GM12891 (cell line): ENCODE measurements around the gene TTK. TPM values are rescaled to one million over a fixed set of nuclear protein-coding genes. Genes with fewer than 3 reads are reported as not detected.

ENCODE experiments used
- DNase-seq: peaks from one replicate; pipeline ENCODE4 v3.0.0; 2011; ENCODE audit warnings: low spot score; ENCODE audit not compliant: insufficient read length
- FAIRE-seq: peaks from 2 replicates; lab custom pipeline; 2011; peaks lifted over from hg19 to GRCh38; lab: Jason Lieb, UNC
- PAX5 ChIP-seq: IDR thresholded peaks from 2 replicates; pipeline ENCODE4 v1.6.1; 2011; ENCODE audit warnings: low read length, moderate library complexity, mild to moderate bottlenecking; ENCODE audit not compliant: insufficient read depth, severe bottlenecking
- POLR2A ChIP-seq: IDR thresholded peaks from 2 replicates; pipeline ENCODE4 v1.6.1; 2011; ENCODE audit warnings: low read depth, low read length, control low read depth
- POLR2AphosphoS5 ChIP-seq: IDR thresholded peaks from 2 replicates; pipeline ENCODE4 v1.6.1; 2011; ENCODE audit warnings: low read depth, low read length, control low read depth
- POU2F2 ChIP-seq: IDR thresholded peaks from 2 replicates; pipeline ENCODE4 v1.6.1; 2011; ENCODE audit warnings: low read depth, mild to moderate bottlenecking, control low read depth, low read length, moderate library complexity
- SPI1 ChIP-seq: IDR thresholded peaks from 2 replicates; pipeline ENCODE4 v1.6.1; 2011; ENCODE audit warnings: low read depth, low read length, control low read depth
- TAF1 ChIP-seq: IDR thresholded peaks from 2 replicates; pipeline ENCODE4 v1.6.1; 2011; ENCODE audit warnings: low read depth, low read length, control low read depth
- polyA plus RNA-seq: library from polyadenylated mRNA; unstranded; fragments of >200 nt; gene quantifications from one replicate; pipeline ENCODE4 v1.2.1, GENCODE V29; 2012; ENCODE audit warnings: low read depth, missing spikeins, inconsistent platforms; ENCODE audit not compliant: missing spikeins

The TTK gene
- polyA plus RNA-seq: 14.8 TPM

- TF ChIP-seq POU2F2 (no peak), POLR2AphosphoS5 (no peak; the same call in 1 of the 2 replicates), TAF1 (no peak), POLR2A (no peak; the same call in 1 of the 2 replicates), PAX5 (no peak), SPI1 (no peak)
- DNase-seq (peak; percentile 66), FAIRE-seq (peak; percentile 99)
Observed at GRCh38 chr6:80004173-80005072, at the start of gene TTK. TTK (plus strand) TSS chr6:80004649; CDS start chr6:80005844, 1,195 bp downstream.

GRCh38 chr6:79954849-79955248 is 49.6 kb upstream of the TTK start:
- no peak for FAIRE-seq
- no peak for DNase-seq
- no peak for TF ChIP-seq POLR2A
- TF ChIP-seq SPI1: no peak
- TF ChIP-seq POU2F2: no peak
- TF ChIP-seq POLR2AphosphoS5: no peak
- TF ChIP-seq PAX5: no peak
- no peak for TF ChIP-seq TAF1

DNA sequence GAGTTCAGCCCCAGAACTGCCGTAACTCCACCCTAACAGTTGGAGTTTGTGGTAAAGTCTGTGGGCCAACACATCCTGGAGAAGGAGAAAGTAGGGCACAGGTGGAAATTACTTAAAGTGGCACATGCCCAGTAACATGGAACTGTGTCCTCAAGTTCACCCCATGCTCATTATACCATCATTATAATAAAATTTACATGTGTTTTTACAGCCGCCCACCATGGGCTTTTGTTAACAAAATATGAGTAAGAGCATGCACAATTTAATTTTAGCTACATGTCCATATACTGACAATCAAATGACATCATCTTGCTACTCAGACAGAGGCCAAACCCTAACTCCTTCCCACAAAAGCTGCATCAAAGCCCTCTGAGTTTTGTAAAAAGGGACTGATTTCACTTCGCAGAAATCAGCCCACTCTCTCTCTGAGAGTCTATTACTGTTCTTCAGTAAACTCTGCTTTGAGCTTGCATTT is 39.8 kb upstream of the TTK start:
- TF ChIP-seq SPI1 (no peak), PAX5 (no peak), POLR2A (no peak), TAF1 (no peak), POU2F2 (no peak), POLR2AphosphoS5 (no peak)
- FAIRE-seq: no peak
- no peak for DNase-seq

GRCh38 chr6:79967178-79967577 is 37.3 kb upstream of the TTK start:
- FAIRE-seq (no peak), DNase-seq (no peak)
- TF ChIP-seq POLR2A: no peak
- no peak for TF ChIP-seq POU2F2
- TF ChIP-seq TAF1: no peak
- TF ChIP-seq SPI1: no peak
- TF ChIP-seq POLR2AphosphoS5: no peak
- TF ChIP-seq PAX5: no peak

GRCh38 chr6:79969784-79970183 is 34.7 kb upstream of the TTK start:
- DNase-seq (no peak), FAIRE-seq (no peak)
- TF ChIP-seq POU2F2 (no peak), SPI1 (no peak), POLR2A (no peak), POLR2AphosphoS5 (no peak), PAX5 (no peak), TAF1 (no peak)

DNA sequence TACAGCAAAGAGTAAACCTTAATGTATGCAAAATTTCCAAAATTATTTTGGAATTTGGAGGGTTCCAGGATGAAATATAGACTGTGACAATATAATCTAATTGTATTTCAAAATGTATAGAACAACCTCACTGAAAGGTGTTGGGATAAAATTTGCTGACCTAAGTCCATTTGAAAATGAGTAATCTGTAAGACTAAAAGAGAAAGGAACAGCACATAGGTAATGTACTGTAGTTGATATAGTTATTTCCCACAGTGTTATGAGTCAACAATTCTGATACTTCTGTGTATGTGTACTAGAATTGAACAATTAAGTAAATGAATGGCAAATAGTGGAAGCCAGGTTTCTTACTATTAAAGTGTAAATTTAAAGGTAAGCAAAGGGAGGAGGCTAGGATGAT is 33.3 kb upstream of the TTK start:
- DNase-seq (no peak), FAIRE-seq (no peak)
- TF ChIP-seq POLR2AphosphoS5 (no peak), PAX5 (no peak), POLR2A (no peak), SPI1 (no peak), TAF1 (no peak), POU2F2 (no peak)

DNA sequence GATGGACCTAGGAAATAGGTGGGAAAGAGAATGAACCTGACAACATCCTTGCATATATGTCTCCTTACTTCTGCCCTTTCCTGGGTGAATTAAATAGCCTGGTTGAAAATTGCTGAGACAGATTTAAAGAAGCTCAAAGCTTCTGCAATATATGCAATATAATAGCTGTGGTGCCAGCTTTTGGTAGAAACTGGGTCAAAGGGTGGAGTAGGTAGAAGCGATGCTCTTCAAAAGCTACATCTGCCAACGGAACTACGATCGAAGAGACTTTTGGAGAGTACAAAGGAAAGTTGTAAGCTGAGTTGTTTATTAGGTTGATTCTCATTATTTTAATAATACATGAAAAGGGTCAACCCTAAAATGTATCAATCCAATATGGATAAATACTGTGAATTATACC is 22.8 kb upstream of the TTK start:
- TF ChIP-seq POLR2AphosphoS5 (no peak), PAX5 (no peak), POLR2A (no peak), SPI1 (no peak), TAF1 (no peak), POU2F2 (no peak)
- DNase-seq (no peak), FAIRE-seq (no peak)

- no peak for DNase-seq
- no peak for TF ChIP-seq SPI1
- FAIRE-seq: peak; percentile 43
Observed at GRCh38 chr6:79984261-79984660, 20.2 kb upstream of the TTK start.

GRCh38 chr6:79985128-79985527 is 19.3 kb upstream of the TTK start:
- DNase-seq (no peak), FAIRE-seq (no peak)
- TF ChIP-seq TAF1 (no peak), POLR2A (no peak), POLR2AphosphoS5 (no peak), PAX5 (no peak), SPI1 (no peak)

DNA sequence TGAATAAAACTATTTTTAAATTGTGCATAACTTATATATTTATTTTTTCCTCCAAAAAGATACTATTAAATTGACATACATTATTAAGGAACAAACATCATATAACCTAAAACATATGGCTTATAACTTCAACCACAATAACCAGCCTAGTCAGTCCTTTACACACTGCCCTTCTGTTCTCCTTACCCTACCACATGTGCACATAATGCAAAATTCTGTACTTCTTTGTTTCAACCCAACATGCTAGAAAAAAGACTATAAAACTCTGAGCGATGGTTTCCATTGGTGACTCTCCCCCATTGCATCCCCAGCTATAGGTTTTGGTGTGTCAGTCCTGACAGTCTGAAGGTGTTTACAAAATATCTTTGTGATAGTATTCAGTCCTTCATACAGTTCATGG is 14.8 kb upstream of the TTK start:
- FAIRE-seq (no peak), DNase-seq (no peak)
- TF ChIP-seq PAX5 (no peak), SPI1 (no peak)
